HepG2 (cell line): ENCODE results near the gene TTC8. TPM values are rescaled to one million over a fixed set of nuclear protein-coding genes. Genes with fewer than 3 reads are reported as not detected.

Experiments used
- CENPT ChIP-seq: sonication (generic); formaldehyde crosslinking; IDR thresholded peaks from 2 replicates; pipeline ENCODE4 v1.8.0; 2022; ENCODE audit warnings: low read depth, mild to moderate bottlenecking, moderate library complexity, missing genetic modification reagents
- ISX ChIP-seq: sonication (generic); formaldehyde crosslinking; conservative IDR thresholded peaks from 2 replicates; pipeline ENCODE4 v1.5.0; 2020; ENCODE audit warnings: missing genetic modification reagents
- SMYD3 ChIP-seq: sonication (generic); formaldehyde crosslinking; IDR thresholded peaks from 2 replicates; pipeline ENCODE4 v1.8.1; 2023; ENCODE audit warnings: mild to moderate bottlenecking, missing genetic modification reagents
- TAF15 ChIP-seq: fragments of 200-400 bp; formaldehyde crosslinking; IDR thresholded peaks from one replicate; pipeline ENCODE4 v1.6.1; 2018; ENCODE audit warnings: mild to moderate bottlenecking, low read depth, low read length; ENCODE audit not compliant: poor library complexity, severe bottlenecking
- ZHX1 ChIP-seq: sonication (generic); formaldehyde crosslinking; IDR thresholded peaks from 2 replicates; pipeline ENCODE4 v1.8.1; 2022; ENCODE audit warnings: low read depth, mild to moderate bottlenecking, missing genetic modification reagents
- ZHX2 ChIP-seq, 2 experiments: sonication (generic) in 1 of 2; formaldehyde crosslinking in 1 of 2; IDR thresholded peaks; 2 replicates each; pipeline versions ENCODE4 v1.6.1 to v1.9.0; 2014 to 2022; ENCODE audit warnings: antibody characterized with exemption in 1 of 2, borderline replicate concordance in 1 of 2, inconsistent platforms in 1 of 2, low read depth in 1 of 2, missing genetic modification reagents in 1 of 2
- ZNF136 ChIP-seq: sonication (generic); formaldehyde crosslinking; IDR thresholded peaks from 2 replicates; pipeline ENCODE4 v1.8.1; 2022; ENCODE audit warnings: low read depth, mild to moderate bottlenecking, moderate library complexity, missing genetic modification reagents
- ZNF20 ChIP-seq: sonication (generic); formaldehyde crosslinking; IDR thresholded peaks from 2 replicates; pipeline ENCODE4 v1.4.0; 2020; ENCODE audit warnings: mild to moderate bottlenecking, moderate library complexity, missing genetic modification reagents
- ZNF7 ChIP-seq: IDR thresholded peaks from 2 replicates; pipeline ENCODE4 v1.6.1; 2016; ENCODE audit warnings: missing biosample characterization, missing genetic modification reagents
- polyA plus RNA-seq, 8 experiments: library from polyadenylated mRNA; depleted of rRNA in 3 of 8; stranded (reverse) in 7 of 8; unstranded in 1 of 8; fragments of >200 nt; fragmentation: Illumina TruSeq in 4 of 8; extraction: Trizol in 4 of 8; gene quantifications; 2 replicates each; pipeline versions ENCODE4 v1.2.1 to v1.2.3, GENCODE V29; 2011 to 2016; ENCODE audit warnings: low read depth in 4 of 8, missing spikeins in 1 of 8, mixed read lengths in 1 of 8; ENCODE audit not compliant: insufficient read depth in 1 of 8
- total RNA-seq, 5 experiments: library from RNA; depleted of rRNA; stranded (reverse); fragments of >200 nt; fragmentation: Illumina TruSeq; extraction: Trizol; gene quantifications; 2 replicates each; pipeline ENCODE4 v1.2.3, GENCODE V29; 2016; ENCODE audit warnings: low read depth in 1 of 5

TTC8 gene
- total and polyA plus RNA-seq, 2 of the 13 experiments (the other 11 are each of a cell fraction or from before 2014, with no cell fraction given), result 13.8 to 15.2 TPM

- TF ChIP-seq ZHX1 (CRISPR knock-in tag) (no peak), SMYD3 (CRISPR knock-in tag) (no peak), ISX (CRISPR knock-in tag) (no peak), ZNF20 (no peak), CENPT (CRISPR knock-in tag) (no peak), ZNF7 (no peak), ZHX2 (IDR thresholded peaks at IDR 0.05; ENCODE audit: low read depth) (no peak), ZHX2 (CRISPR knock-in tag; IDR thresholded peaks at IDR 0.05; ENCODE audit: borderline replicate concordance) (no peak), ZNF136 (CRISPR knock-in tag) (no peak), TAF15 (no peak)
- TF ChIP-seq, all 625 proteins: peak for 0
Measured at GRCh38 chr14:88798156-88798555, 26.3 kb upstream of the TTC8 start (continued).
